ENCODE results near the gene EIF4G2. TPM values are rescaled to one million over a fixed set of nuclear protein-coding genes. Genes with fewer than 3 reads are reported as not detected.
"Not testable (repeated sequence)": the region's sequence is repeated elsewhere in the genome, so short reads cannot be mapped to it uniquely, and the experiment has no call there.

Gene EIF4G2
- total and polyA plus RNA-seq, 2 experiments from 2014 or later, result 358 to 788 TPM

DNA sequence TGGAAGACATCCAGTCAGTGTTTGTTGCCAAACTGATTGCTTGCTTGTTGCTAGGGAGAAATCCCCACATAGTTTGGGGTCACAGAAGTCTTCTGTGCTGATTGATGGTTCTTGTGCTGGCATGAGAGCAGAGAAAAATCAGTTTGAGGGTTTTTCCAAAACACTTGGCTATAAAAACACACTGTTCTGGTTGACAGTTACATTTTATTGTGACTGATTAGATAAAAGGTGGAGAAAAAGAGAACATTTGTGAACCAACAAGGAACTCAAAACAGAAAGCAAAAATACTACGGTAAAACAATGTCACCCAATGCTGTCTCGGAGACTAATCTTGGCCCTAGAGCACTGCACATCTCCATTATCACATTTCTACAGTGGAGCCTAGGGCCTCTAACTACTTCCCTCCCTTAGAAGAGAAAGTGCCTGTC is 14.4 kb upstream of the EIF4G2 start (continued):
- TF ChIP-seq, protein P1, sequence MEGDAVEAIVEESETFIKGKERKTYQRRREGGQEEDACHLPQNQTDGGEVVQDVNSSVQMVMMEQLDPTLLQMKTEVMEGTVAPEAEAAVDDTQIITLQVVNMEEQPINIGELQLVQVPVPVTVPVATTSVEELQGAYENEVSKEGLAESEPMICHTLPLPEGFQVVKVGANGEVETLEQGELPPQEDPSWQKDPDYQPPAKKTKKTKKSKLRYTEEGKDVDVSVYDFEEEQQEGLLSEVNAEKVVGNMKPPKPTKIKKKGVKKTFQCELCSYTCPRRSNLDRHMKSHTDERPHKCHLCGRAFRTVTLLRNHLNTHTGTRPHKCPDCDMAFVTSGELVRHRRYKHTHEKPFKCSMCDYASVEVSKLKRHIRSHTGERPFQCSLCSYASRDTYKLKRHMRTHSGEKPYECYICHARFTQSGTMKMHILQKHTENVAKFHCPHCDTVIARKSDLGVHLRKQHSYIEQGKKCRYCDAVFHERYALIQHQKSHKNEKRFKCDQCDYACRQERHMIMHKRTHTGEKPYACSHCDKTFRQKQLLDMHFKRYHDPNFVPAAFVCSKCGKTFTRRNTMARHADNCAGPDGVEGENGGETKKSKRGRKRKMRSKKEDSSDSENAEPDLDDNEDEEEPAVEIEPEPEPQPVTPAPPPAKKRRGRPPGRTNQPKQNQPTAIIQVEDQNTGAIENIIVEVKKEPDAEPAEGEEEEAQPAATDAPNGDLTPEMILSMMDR (conservative IDR thresholded peaks at IDR 0.05; ENCODE audit: low read depth in 2 of 2), result no peak
- TF ChIP-seq, protein P2, sequence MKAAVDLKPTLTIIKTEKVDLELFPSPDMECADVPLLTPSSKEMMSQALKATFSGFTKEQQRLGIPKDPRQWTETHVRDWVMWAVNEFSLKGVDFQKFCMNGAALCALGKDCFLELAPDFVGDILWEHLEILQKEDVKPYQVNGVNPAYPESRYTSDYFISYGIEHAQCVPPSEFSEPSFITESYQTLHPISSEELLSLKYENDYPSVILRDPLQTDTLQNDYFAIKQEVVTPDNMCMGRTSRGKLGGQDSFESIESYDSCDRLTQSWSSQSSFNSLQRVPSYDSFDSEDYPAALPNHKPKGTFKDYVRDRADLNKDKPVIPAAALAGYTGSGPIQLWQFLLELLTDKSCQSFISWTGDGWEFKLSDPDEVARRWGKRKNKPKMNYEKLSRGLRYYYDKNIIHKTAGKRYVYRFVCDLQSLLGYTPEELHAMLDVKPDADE (IDR thresholded peaks at IDR 0.05), result no peak
- TF ChIP-seq EZH2phosphoT487 (IDR thresholded peaks at IDR 0.05; ENCODE audit: unreplicated experiment), result no peak
- no peak for TF ChIP-seq POLR2AphosphoS5 (IDR thresholded peaks at IDR 0.05; ENCODE audit: low read depth)
- TF ChIP-seq ZNF114 (CRISPR knock-in tag; IDR thresholded peaks at IDR 0.05), result no peak
- TF ChIP-seq ZNF331 (CRISPR knock-in tag; IDR thresholded peaks at IDR 0.05; ENCODE audit: low read depth), result no peak
- TF ChIP-seq STAT1 (IDR thresholded peaks at IDR 0.05; ENCODE audit: unreplicated experiment), result no peak
- no peak for TF ChIP-seq JUNB (IDR thresholded peaks at IDR 0.05; ENCODE audit: unreplicated experiment)
- no peak for TF ChIP-seq NANOG (IDR thresholded peaks at IDR 0.05; ENCODE audit: borderline replicate concordance)

DNA sequence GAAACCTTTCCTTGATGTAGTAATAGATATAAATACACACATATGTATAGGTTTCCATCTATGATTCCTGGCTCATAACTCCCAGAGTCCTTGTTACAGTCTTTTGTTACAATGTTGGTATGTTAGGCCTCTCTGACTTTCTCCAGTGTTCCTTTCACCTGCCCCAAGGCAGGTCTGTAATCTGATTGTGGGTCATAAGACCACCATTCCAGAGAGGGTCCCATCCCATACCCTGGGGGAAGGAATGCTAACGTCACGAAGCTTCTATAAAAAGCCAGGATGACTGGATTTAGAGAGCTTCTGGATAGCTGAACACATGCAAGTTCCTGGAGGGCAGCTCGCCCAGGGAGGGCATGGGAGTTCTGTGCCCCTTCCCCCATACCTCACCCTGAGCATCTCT is 13.8 kb upstream of the EIF4G2 start:
- H3K27me3 Mint-ChIP-seq (ENCODE audit: insufficient read depth, low read depth, poor library complexity); H3K4me3 Mint-ChIP-seq; H3K79me2 ChIP-seq (replicated peaks; ENCODE audit: insufficient read depth); DNase-seq (ENCODE audit: low spot score); H3K4me1 ChIP-seq (ENCODE audit: insufficient read depth); H3K27ac Mint-ChIP-seq; H3K4me1 Mint-ChIP-seq; H4K20me1 ChIP-seq (replicated peaks; ENCODE audit: insufficient read depth); H2AFZ ChIP-seq; H3K9me2 ChIP-seq (ENCODE audit: insufficient read depth); H3K4me2 ChIP-seq; H3K36me3 Mint-ChIP-seq (ENCODE audit: low read depth); H3F3A ChIP-seq (replicated peaks; ENCODE audit: low read depth); H3K4me3 ChIP-seq; H3K27me3 ChIP-seq (ENCODE audit: insufficient read depth); H3K36me3 ChIP-seq (ENCODE audit: insufficient read depth); H3K27ac ChIP-seq (ENCODE audit: low read depth); ATAC-seq; H3K9me3 Mint-ChIP-seq: not testable (repeated sequence)

DNA sequence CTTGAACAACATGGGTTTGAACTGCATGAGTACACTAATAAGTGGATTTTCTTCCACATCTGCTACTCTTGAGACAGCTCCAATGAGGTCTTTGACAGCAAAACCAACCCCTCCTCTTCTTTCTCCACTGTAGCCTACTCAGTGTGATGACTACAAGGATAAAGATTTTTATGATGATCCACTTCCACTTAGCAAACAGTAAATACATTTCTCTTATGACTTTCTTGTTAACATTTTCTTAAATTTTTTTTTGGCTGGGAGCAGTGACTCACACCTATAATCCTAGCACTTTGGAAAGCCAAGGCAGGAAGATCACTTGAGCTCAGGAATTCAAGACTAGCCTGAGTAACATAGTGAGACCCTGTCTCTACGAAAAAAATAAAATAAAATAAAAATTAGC is 9.9 kb upstream of the EIF4G2 start:
- Histone ChIP-seq H3K36me3 (ENCODE audit: insufficient read depth) (no peaks in the 10 kb centered on the region), H2AFZ (no peak overlapping the region), H4K20me1 (replicated peaks; ENCODE audit: insufficient read depth) (no peaks in the 10 kb centered on the region), H3F3A (replicated peaks; ENCODE audit: low read depth) (no peaks in the 10 kb centered on the region), H3K4me3 (no peak overlapping the region), H3K9me2 (ENCODE audit: insufficient read depth) (no peaks in the 10 kb centered on the region), H3K27ac (ENCODE audit: low read depth) (no peak overlapping the region), H3K4me2 (no peak overlapping the region), H3K79me2 (replicated peaks; ENCODE audit: insufficient read depth) (no peaks in the 10 kb centered on the region), H3K27me3 (ENCODE audit: insufficient read depth) (no peaks in the 10 kb centered on the region), H3K4me1 (ENCODE audit: insufficient read depth) (no peaks in the 10 kb centered on the region)
- no peak for DNase-seq (ENCODE audit: low spot score)
- Mint-ChIP-seq H3K27me3 (ENCODE audit: insufficient read depth, low read depth, poor library complexity) (no peaks in the 10 kb centered on the region), H3K9me3 (no peaks in the 10 kb centered on the region), H3K4me3 (no peak overlapping the region), H3K36me3 (ENCODE audit: low read depth) (no peaks in the 10 kb centered on the region), H3K27ac (no peak overlapping the region), H3K4me1 (no peaks in the 10 kb centered on the region)
- ATAC-seq, result no peak
- TF ChIP-seq POLR2AphosphoS5 (IDR thresholded peaks at IDR 0.05; ENCODE audit: low read depth) (no peak), STAT1 (IDR thresholded peaks at IDR 0.05; ENCODE audit: unreplicated experiment) (no peak), NANOG (IDR thresholded peaks at IDR 0.05; ENCODE audit: borderline replicate concordance) (no peak), EZH2phosphoT487 (IDR thresholded peaks at IDR 0.05; ENCODE audit: unreplicated experiment) (no peak), ZNF331 (CRISPR knock-in tag; IDR thresholded peaks at IDR 0.05; ENCODE audit: low read depth) (no peak)
- TF ChIP-seq, protein P3, sequence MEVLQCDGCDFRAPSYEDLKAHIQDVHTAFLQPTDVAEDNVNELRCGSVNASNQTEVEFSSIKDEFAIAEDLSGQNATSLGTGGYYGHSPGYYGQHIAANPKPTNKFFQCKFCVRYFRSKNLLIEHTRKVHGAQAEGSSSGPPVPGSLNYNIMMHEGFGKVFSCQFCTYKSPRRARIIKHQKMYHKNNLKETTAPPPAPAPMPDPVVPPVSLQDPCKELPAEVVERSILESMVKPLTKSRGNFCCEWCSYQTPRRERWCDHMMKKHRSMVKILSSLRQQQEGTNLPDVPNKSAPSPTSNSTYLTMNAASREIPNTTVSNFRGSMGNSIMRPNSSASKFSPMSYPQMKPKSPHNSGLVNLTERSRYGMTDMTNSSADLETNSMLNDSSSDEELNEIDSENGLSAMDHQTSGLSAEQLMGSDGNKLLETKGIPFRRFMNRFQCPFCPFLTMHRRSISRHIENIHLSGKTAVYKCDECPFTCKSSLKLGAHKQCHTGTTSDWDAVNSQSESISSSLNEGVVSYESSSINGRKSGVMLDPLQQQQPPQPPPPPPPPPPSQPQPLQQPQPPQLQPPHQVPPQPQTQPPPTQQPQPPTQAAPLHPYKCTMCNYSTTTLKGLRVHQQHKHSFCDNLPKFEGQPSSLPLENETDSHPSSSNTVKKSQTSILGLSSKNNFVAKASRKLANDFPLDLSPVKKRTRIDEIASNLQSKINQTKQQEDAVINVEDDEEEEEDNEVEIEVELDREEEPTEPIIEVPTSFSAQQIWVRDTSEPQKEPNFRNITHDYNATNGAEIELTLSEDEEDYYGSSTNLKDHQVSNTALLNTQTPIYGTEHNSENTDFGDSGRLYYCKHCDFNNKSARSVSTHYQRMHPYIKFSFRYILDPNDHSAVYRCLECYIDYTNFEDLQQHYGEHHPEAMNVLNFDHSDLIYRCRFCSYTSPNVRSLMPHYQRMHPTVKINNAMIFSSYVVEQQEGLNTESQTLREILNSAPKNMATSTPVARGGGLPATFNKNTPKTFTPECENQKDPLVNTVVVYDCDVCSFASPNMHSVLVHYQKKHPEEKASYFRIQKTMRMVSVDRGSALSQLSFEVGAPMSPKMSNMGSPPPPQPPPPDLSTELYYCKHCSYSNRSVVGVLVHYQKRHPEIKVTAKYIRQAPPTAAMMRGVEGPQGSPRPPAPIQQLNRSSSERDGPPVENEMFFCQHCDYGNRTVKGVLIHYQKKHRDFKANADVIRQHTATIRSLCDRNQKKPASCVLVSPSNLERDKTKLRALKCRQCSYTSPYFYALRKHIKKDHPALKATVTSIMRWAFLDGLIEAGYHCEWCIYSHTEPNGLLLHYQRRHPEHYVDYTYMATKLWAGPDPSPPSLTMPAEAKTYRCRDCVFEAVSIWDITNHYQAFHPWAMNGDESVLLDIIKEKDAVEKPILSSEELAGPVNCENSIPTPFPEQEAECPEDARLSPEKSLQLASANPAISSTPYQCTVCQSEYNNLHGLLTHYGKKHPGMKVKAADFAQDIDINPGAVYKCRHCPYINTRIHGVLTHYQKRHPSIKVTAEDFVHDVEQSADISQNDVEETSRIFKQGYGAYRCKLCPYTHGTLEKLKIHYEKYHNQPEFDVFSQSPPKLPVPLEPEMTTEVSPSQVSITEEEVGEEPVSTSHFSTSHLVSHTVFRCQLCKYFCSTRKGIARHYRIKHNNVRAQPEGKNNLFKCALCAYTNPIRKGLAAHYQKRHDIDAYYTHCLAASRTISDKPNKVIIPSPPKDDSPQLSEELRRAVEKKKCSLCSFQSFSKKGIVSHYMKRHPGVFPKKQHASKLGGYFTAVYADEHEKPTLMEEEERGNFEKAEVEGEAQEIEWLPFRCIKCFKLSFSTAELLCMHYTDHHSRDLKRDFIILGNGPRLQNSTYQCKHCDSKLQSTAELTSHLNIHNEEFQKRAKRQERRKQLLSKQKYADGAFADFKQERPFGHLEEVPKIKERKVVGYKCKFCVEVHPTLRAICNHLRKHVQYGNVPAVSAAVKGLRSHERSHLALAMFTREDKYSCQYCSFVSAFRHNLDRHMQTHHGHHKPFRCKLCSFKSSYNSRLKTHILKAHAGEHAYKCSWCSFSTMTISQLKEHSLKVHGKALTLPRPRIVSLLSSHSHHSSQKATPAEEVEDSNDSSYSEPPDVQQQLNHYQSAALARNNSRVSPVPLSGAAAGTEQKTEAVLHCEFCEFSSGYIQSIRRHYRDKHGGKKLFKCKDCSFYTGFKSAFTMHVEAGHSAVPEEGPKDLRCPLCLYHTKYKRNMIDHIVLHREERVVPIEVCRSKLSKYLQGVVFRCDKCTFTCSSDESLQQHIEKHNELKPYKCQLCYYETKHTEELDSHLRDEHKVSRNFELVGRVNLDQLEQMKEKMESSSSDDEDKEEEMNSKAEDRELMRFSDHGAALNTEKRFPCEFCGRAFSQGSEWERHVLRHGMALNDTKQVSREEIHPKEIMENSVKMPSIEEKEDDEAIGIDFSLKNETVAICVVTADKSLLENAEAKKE (CRISPR knock-in tag; IDR thresholded peaks at IDR 0.05), result no peak
- TF ChIP-seq, protein P2 (IDR thresholded peaks at IDR 0.05), result no peak

All from GM23338 (cell line).